Lower lobe of right lung (tissue), 2 donors: ENCODE data around the gene SORBS2. TPM values are rescaled to one million over a fixed set of nuclear protein-coding genes. Genes with fewer than 3 reads are reported as not detected.

Experiments
- ATAC-seq, 2 donors: fragments of 200-7000 bp; cut with Tn5 transposase; one replicate each; pipeline ENCODE4 v1.9.1; 2020 to 2022; ENCODE audit warnings: mild to moderate bottlenecking in 2 of 2, moderate library complexity in 2 of 2
- DNase-seq: peaks from one replicate; pipeline ENCODE4 v3.0.0-alpha.2; 2020
- H3K27ac ChIP-seq: fragments of 200-600 bp; one replicate; pipeline ENCODE4 v1.8.0; 2022
- H3K27me3 ChIP-seq: fragments of 200-600 bp; one replicate; pipeline ENCODE4 v1.8.0; 2022; ENCODE audit warnings: low read depth
- H3K36me3 ChIP-seq: fragments of 200-600 bp; one replicate; pipeline ENCODE4 v1.8.0; 2022; ENCODE audit warnings: mild to moderate bottlenecking
- H3K4me1 ChIP-seq: fragments of 200-600 bp; one replicate; pipeline ENCODE4 v1.8.0; 2022
- H3K4me3 ChIP-seq: fragments of 200-600 bp; one replicate; pipeline ENCODE4 v1.8.0; 2022; ENCODE audit warnings: mild to moderate bottlenecking
- H3K9me3 ChIP-seq: fragments of 200-600 bp; one replicate; pipeline ENCODE4 v1.8.0; 2022
- intact Hi-C: fragments of 100-400 bp; cut with DNase I; formaldehyde crosslinking; loops from one replicate; pipeline ENCODE4 v1.11.0; 2022
- total RNA-seq: library from RNA; stranded (reverse); fragmentation: NEBNext Ultra II Directional; extraction: Animal tissue kit (Norgen Biotek cat#: 25700); gene quantifications from one replicate; pipeline ENCODE4 v1.2.1, GENCODE V29; 2021
- TF ChIP-seq, protein P1 (sequence below): fragments of 200-600 bp; IDR thresholded peaks from one replicate; pipeline ENCODE4 v1.8.0; 2022; ENCODE audit warnings: antibody characterized with exemption, mild to moderate bottlenecking
- donor health status: DM: no; HTN: yes; CAD: no; lungs with severe emphysema.

The SORBS2 gene
- total RNA-seq, 1 donor from 2014 or later, result 49.3 TPM

DNA sequence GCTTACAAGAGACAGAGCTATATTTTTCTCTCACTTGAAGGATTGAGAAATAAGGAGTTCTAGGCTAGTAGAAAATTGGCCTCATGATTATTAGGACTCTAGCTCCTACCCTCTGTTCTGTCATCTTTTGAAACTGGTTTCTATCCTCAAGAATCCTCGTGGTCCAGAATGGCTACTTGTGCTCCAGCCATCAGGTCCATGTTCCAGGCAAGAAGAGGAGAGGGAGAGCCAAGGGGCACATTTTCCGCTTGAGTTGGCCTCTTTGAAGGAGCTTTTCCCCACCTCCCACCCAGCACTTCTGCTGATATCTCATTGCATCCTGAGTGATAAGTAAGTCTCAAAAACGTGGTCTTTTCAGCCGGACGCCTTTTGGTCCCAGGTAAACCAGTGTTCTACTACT lies 7.2 kb upstream of the SORBS2 start:
- H3K9me3 ChIP-seq, result no peaks in the 10 kb centered on the region
- intact Hi-C loops, result no loop called here
- no peaks in the 10 kb centered on the region for H3K4me1 ChIP-seq
- TF ChIP-seq, protein P1, sequence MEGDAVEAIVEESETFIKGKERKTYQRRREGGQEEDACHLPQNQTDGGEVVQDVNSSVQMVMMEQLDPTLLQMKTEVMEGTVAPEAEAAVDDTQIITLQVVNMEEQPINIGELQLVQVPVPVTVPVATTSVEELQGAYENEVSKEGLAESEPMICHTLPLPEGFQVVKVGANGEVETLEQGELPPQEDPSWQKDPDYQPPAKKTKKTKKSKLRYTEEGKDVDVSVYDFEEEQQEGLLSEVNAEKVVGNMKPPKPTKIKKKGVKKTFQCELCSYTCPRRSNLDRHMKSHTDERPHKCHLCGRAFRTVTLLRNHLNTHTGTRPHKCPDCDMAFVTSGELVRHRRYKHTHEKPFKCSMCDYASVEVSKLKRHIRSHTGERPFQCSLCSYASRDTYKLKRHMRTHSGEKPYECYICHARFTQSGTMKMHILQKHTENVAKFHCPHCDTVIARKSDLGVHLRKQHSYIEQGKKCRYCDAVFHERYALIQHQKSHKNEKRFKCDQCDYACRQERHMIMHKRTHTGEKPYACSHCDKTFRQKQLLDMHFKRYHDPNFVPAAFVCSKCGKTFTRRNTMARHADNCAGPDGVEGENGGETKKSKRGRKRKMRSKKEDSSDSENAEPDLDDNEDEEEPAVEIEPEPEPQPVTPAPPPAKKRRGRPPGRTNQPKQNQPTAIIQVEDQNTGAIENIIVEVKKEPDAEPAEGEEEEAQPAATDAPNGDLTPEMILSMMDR, result no peak
- H3K27me3 ChIP-seq, result no peaks in the 10 kb centered on the region
- H3K4me3 ChIP-seq, result no peak overlapping the region
- H3K36me3 ChIP-seq, result no peaks in the 10 kb centered on the region
- DNase-seq (no peak), ATAC-seq (no peak)
- no peak overlapping the region for H3K27ac ChIP-seq

- DNase-seq, result peak; percentile 84
- no peak overlapping the region for H3K4me3 ChIP-seq
- H3K36me3 ChIP-seq, result no peaks in the 10 kb centered on the region
- H3K27ac ChIP-seq, result peak overlapping the region; percentile 57
- TF ChIP-seq, protein P1, result no peak
- no peaks in the 10 kb centered on the region for H3K9me3 ChIP-seq
- ATAC-seq, result peak; percentile 91 to 96
- no peaks in the 10 kb centered on the region for H3K4me1 ChIP-seq
- no peaks in the 10 kb centered on the region for H3K27me3 ChIP-seq
- intact Hi-C loops, result no loop called here
Measured at GRCh38 chr4:185817403-185817818, 5.4 kb upstream of the SORBS2 start.

DNA sequence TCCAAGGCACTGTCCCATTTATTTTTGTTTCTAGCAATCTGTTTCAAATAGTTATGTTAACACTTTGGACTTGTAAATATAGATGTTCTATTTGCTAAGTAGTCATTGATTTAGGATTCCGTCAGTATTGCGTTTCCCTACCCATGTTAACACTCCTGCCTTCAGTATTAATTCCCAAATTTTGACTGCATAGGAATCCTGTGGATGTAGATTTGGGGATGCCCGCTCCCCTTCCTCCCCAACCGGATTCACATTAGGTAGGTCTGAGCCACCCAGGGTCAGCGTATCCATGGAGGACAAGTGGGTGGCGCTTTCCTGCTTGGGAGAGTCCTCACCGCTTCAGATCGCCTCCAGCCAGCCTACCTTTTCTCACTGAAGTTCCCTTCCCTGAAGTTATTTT lies 1.1 kb upstream of the SORBS2 start:
- intact Hi-C loops, result no loop called here
- ATAC-seq (no peak), DNase-seq (no peak)
- Histone ChIP-seq H3K4me3 (no peak overlapping the region), H3K36me3 (no peaks in the 10 kb centered on the region), H3K27me3 (no peaks in the 10 kb centered on the region), H3K4me1 (no peaks in the 10 kb centered on the region), H3K9me3 (no peaks in the 10 kb centered on the region), H3K27ac (no peak overlapping the region)
- TF ChIP-seq, protein P1, result no peak

DNA sequence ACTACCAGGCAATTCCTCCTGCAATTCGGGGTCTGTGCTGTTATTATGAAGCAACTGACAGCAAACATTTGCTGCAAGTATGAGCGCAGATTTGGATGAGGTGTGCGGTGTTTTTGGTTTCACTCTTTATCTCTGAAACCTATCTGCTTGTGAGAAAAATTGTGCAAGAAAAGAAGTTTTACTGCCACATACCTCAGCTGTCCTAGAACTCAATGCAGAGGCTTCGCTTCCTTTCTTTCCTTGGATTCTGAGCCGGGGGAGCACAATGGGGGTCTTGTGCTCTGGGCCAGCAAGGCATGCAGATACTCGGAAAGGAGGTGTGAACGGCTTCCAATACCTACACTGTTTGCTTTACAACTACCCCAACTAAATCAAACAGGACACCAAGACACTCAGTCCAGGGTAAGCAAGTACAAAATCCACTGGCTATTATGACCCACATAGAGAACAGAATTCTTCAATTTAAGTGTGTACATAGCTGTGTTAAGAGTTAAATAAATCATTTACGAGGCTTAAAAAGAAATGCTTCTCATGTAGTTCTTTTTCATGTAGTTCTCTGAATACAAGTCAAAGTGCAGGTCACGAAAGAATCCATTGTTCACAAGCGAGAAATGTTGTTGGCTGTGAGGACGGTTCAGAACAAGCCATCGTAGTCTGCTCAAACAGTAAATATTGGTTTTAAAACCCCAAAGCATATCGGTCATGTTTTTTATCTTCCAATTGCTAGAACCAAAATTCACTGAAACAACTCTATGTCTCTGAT lies 1.1 kb downstream of the SORBS2 start:
- H3K4me1 ChIP-seq, result no peaks in the 10 kb centered on the region
- peak overlapping the region; percentile 72 for H3K27ac ChIP-seq
- no peaks in the 10 kb centered on the region for H3K36me3 ChIP-seq
- no peaks in the 10 kb centered on the region for H3K9me3 ChIP-seq
- peak overlapping the region; percentile 48 for H3K4me3 ChIP-seq
- intact Hi-C loops, result no loop called here
- TF ChIP-seq, protein P1, result no peak
- no peaks in the 10 kb centered on the region for H3K27me3 ChIP-seq
- DNase-seq, result no peak
- peak; percentile 75 to 80 for ATAC-seq

DNA sequence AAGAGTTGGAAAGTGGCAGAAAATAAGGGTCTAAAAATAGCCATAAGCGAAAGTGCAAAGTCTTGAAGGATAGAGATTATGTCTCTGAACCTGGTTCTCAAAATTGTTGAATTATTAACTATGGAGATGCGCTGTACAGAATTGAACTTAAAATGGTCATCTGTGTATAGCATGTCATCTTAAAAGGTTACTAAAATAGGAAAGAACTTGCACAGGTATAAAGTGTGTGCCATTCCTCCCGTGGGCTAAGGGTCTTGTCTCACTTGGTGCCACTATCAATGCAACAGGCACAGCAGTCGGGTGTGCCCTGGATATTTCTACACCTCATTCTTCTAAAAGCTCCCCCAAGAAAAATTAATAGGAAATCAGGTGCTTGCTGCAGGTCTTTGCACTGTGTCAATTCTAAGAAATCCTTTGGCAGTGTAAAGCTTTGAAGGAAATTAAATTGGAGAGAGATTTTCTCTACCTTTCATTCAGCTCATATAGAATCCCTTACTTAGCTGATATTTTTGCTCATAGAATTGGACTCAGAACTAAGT lies 2.4 kb downstream of the SORBS2 start:
- no peaks in the 10 kb centered on the region for H3K27me3 ChIP-seq
- H3K36me3 ChIP-seq, result no peaks in the 10 kb centered on the region
- ATAC-seq, result no peak
- H3K9me3 ChIP-seq, result no peaks in the 10 kb centered on the region
- peak overlapping the region; percentile 8 for H3K27ac ChIP-seq
- TF ChIP-seq, protein P1, result no peak
- intact Hi-C loops, result no loop called here
- no peak for DNase-seq
- H3K4me1 ChIP-seq, result no peaks in the 10 kb centered on the region
- peak overlapping the region; percentile 48 for H3K4me3 ChIP-seq
